Testis (tissue), 2 donors: ENCODE results near the gene C1orf21.

Experiments
- POLR2A ChIP-seq: fragments of 450-650 bp; IDR thresholded peaks from one replicate; pipeline ENCODE4 v1.6.1; 2017; ENCODE audit warnings: antibody characterized with exemption, mild to moderate bottlenecking, moderate library complexity
- TF ChIP-seq, protein P1 (sequence below), 3 experiments: fragments of 450-650 bp in 2 of 3; fragments of 200-600 bp in 1 of 3; sonication (generic) in 1 of 3; IDR thresholded peaks; one replicate each; pipeline ENCODE4 v1.5.1; 2016 to 2019; ENCODE audit warnings: antibody characterized with exemption in 3 of 3, mild to moderate bottlenecking in 2 of 3, moderate library complexity in 1 of 3

DNA sequence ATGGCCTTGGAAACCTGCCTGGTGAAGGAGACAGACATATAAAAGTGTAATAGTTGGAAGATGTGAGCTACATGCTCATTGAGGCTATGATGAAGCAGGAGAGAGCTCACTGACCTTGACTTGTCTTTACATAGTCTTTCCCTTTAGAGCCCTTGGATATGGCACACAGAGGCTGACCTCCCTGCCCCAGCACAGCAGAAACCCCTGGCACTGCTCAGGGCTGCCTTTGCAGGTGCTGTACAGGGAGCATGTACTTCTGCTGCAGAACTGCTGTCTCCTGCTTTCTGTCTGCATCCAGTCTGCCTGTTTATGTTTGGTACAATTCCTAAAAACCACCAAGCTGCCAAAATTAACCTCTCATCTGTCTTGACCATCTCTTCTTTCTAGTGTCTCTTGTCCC is 80.5 kb downstream of the C1orf21 start:
- TF ChIP-seq, protein P1, sequence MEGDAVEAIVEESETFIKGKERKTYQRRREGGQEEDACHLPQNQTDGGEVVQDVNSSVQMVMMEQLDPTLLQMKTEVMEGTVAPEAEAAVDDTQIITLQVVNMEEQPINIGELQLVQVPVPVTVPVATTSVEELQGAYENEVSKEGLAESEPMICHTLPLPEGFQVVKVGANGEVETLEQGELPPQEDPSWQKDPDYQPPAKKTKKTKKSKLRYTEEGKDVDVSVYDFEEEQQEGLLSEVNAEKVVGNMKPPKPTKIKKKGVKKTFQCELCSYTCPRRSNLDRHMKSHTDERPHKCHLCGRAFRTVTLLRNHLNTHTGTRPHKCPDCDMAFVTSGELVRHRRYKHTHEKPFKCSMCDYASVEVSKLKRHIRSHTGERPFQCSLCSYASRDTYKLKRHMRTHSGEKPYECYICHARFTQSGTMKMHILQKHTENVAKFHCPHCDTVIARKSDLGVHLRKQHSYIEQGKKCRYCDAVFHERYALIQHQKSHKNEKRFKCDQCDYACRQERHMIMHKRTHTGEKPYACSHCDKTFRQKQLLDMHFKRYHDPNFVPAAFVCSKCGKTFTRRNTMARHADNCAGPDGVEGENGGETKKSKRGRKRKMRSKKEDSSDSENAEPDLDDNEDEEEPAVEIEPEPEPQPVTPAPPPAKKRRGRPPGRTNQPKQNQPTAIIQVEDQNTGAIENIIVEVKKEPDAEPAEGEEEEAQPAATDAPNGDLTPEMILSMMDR (IDR thresholded peaks at IDR 0.05): no peak
- no peak for TF ChIP-seq POLR2A
